HG02852 (cell line): ENCODE data around the gene SNRPN.
"Not testable (repeated sequence)": the region's sequence is repeated elsewhere in the genome, so short reads cannot be mapped to it uniquely, and the experiment has no call there.

ENCODE experiments used
- ATAC-seq: cut with Tn5 transposase; IDR thresholded peaks from one replicate; pipeline ENCODE4 v1.9.1; 2021; ENCODE audit warnings: mild to moderate bottlenecking, moderate library complexity; ENCODE audit not compliant: unreplicated experiment

SNRPN gene

GRCh38 chr15:24954783-24955530 is at the start of gene SNRPN, which contains the start of gene SNURF:
TSS of gene SNRPN (plus strand) at chr15:24954987. CDS start at chr15:24974454, 19,467 bp downstream.
TSS of gene SNURF (plus strand) at chr15:24954987. CDS start at chr15:24955049, 62 bp downstream.
- ATAC-seq, result peak; percentile 66

GRCh38 chr15:24916305-24917009 is 38.3 kb upstream of the SNRPN start:
- ATAC-seq, result no peak

- ATAC-seq, result no peak
Measured at GRCh38 chr15:24917431-24917830, 37.4 kb upstream of the SNRPN start.

GRCh38 chr15:24919446-24919845 is 35.3 kb upstream of the SNRPN start:
- no peak for ATAC-seq

- ATAC-seq, result not testable (repeated sequence)
Measured at GRCh38 chr15:24922781-24923180, 32.0 kb upstream of the SNRPN start.

- no peak for ATAC-seq
Measured at GRCh38 chr15:24924153-24924552, 30.6 kb upstream of the SNRPN start.

GRCh38 chr15:24924621-24925020 is 30.2 kb upstream of the SNRPN start:
- no peak for ATAC-seq

- not testable (repeated sequence) for ATAC-seq
Measured at GRCh38 chr15:24931874-24932732, 22.7 kb upstream of the SNRPN start.

- no peak for ATAC-seq
Measured at GRCh38 chr15:24933716-24934115, 21.1 kb upstream of the SNRPN start.

GRCh38 chr15:24938224-24938623 is 16.6 kb upstream of the SNRPN start:
- not testable (repeated sequence) for ATAC-seq

GRCh38 chr15:24940236-24940635 is 14.6 kb upstream of the SNRPN start:
- no peak for ATAC-seq

- no peak for ATAC-seq
Measured at GRCh38 chr15:24943361-24943760, 11.4 kb upstream of the SNRPN start.

- ATAC-seq, result no peak
Measured at GRCh38 chr15:24944954-24945353, 9.8 kb upstream of the SNRPN start.

GRCh38 chr15:24945711-24946110 is 9.1 kb upstream of the SNRPN start:
- ATAC-seq, result no peak

- ATAC-seq, result no peak
Measured at GRCh38 chr15:24948495-24948894, 6.3 kb upstream of the SNRPN start.

- ATAC-seq, result no peak
Measured at GRCh38 chr15:24955531-24955921, 739 bp downstream of the SNRPN start.

GRCh38 chr15:24956111-24956838 is 1.5 kb downstream of the SNRPN start:
- ATAC-seq, result peak; percentile 73

- ATAC-seq, result no peak
Measured at GRCh38 chr15:24957691-24958090, 2.9 kb downstream of the SNRPN start.

- ATAC-seq, result no peak
Measured at GRCh38 chr15:24961967-24962366, 7.2 kb downstream of the SNRPN start.

- ATAC-seq, result no peak
Measured at GRCh38 chr15:24962880-24963279, 8.1 kb downstream of the SNRPN start.
